Fibroblast of skin of right biceps (primary cell): ENCODE results near the gene PARG.
A peak's percentile ranks its signal among the peaks of the same experiment; 100 is the strongest.
"Not testable (repeated sequence)": the region's sequence is repeated elsewhere in the genome, so short reads cannot be mapped to it uniquely, and the experiment has no call there.

Experiments
- DNase-seq: peaks from one replicate; pipeline ENCODE4 v3.0.0-alpha.2; 2013

The PARG gene

DNA sequence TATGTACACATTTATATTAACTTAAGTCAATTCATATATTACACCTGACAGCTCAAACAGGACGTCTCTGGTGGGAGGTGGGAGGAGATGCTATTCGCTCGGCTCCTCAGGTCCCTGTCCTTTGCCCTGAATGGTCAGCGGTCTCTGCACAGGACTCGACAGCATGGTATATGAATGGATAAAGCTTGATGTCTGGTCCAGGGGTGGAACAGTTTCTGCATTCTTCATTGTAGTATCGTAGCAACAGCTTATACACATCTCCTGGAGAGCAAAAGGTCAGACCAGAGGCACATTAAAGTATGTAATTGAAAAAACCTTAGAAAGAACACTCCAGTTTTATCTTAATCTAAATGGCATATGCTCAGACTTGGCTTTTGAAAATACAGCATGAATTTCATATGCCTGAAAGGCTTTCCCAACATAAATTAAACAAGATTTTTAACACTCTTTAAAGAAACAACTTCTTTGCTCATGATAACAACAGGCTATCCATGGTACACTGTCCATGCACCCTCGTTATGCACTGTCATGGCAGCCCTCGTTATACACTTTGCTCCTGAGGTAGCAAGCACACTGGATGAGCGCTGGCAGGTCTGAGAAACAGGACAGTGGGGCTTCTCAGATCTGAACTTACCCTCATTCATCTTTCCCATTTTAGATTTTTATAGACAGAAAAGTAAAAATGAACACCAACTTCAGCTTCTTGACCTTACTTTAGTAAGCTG, 122.4 kb downstream of the PARG start:
- DNase-seq = no peak

DNA sequence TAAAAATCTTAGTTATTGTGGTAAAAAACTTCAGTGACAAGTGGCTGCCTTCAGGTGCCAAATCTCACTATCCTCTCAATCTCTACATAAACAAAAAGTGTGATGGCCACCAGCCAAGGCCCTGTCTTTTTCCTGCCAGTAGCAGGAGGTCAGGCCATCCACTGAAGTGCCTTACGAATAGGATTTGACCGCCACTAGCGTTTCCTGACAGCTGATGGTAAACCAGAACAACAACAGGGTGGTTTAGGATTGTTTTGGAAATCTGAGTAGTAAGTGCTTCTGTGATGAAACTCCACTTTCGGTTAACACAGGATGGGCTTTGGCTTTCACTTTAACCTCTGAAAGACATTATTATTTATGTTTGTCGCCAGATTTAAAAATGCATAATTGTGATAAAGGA, 124.0 kb downstream of the PARG start:
- no peak for DNase-seq

DNA sequence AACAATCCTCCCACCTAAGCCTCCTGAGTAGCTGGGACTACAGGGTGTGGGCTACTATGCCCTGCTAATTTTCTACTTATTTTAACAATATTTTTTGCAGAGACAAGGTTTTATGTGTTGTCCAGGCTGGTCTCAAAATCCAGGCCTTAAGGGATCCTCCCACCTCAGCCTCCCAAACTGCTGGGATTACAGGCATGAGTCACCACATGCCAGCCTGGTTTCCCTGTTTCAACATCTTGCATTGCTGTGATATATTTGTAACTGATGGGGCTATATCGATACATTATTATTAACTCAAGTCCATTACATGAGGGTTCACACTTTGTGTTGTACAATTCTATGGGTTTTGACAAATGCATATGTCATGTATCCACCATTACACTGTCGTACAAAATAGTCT, 137.8 kb downstream of the PARG start:
- no peak for DNase-seq

DNA sequence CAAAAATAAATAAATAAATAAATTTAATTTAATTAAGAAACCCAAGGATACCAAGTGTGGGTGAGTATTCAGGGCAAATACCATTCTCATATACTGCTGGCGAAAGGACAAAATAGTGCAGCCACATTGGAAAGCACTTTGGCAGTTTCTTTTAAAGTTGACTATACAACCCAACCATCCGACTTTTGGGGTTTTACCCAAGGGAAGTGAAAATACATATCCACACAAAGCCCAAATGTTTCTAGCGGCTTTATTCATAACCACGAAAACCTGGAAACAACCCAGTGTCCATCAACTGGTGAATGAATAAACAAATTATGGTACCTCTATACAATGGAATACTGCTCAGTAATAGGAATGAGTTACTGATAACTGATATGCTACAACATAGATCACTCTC, 143.6 kb downstream of the PARG start:
- DNase-seq = no peak

DNA sequence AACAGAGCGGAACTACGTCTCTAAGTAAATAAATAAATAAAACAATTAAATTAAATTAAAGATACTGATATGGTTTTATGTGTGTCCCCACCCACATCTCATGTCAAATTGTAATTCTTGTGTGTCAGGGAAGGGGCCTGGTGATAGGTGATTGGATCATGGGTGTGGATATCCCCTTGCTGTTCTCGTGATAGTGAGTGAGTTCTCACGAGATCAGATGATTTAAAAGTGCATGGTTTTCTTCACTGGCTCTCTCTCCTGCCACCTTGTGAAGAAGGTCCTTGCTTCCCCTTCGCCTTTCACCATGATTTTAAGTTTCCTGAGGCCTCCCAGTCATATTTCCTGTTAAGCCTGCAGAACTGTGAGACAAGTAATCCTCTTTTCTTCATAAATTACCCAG, 150.7 kb downstream of the PARG start:
- DNase-seq = no peak

DNA sequence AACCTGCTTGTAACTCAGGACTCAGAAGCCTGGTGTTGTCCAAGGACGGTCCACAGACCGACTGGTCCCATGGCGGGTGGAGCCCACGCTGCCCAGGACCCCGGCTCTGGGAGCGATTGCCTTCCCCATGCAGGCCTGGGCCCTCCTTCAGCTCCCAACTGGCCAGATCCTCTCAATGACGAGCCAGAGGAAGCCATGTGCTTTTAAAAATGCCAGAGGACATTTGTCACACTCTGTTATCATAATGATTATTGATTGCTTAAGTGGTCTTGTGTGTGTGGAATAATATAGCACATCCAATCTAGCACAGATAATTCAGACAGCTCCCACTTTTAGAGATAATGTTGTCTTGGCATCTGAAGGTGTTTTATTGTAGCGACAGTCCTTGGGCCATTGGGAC, 157.1 kb downstream of the PARG start:
- DNase-seq = no peak

DNA sequence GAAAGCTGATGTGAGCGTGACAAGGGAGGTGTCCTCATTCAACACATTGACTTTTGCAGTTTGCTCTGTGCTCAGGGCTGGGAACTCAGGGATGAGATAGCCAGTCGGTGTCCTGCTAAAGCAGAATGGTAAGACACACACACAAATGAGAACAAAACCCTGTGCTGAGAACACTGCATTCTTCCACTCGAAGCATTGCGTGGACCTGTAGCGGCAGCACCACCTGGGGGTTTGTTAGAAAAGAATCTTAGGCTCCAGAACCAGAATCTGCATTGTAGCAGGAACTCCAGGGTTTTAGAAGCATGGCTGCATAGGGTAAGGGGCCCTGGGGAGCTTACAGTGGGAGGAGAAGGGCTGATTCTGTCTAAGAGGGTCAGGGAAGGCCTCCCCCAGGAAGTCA, 158.2 kb downstream of the PARG start:
- no peak for DNase-seq

DNA sequence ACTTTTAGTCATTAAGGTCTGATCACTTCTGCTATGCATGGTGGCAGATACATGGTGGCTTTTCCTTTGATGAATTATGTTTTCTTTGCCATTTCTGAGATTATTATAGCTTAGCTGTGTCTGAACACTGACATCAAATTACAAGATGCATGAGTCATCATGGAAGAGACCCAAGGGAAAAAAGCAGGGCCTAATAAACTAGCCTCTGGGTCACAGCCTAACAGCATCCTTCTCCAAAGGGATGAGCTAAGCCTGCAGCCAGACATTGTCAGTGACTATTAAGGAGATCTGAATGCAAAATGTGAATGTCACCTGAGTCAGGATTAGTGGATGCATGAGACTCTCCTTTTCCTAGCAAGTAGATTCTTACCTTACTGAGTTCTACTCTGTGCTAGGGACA, 160.6 kb downstream of the PARG start:
- DNase-seq = peak; percentile 3

DNA sequence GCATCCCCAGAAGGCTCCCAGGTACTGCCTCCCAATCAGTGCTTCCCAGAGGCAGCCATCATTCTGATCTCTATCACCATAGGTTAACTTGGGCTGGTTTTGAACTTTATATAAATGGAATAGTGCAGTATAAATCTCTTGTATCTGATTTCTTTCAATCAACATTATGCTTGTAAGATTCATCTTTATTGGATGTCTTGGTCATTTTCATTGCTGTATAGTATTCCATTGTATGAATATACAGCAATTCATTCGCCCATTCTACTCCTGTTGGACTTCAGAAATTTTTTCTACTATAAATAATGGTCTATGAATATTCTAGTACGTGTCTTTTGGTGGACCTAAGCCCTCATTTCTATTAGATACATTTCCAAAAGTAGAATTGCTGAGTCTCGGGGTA, 163.6 kb downstream of the PARG start:
- no peak for DNase-seq

DNA sequence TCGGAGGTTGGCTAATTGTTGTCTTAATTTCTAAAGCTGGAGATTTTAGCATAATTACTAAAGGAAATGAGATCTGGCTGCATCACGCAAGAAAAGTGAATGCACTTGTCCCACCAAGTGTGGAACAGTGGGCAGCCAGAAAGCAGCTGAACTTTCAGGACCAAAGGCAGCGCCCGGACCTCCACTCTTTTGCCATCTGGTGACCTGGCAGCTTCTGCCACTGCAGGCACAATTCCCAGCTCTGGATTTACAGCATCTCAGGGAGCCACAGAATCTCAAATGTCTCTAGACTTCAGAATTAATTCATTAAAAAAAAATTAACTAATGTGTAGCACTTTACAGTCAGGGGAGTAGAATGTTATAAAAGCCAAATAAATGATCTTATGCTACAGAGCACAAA, 165.0 kb downstream of the PARG start:
- DNase-seq = no peak

DNA sequence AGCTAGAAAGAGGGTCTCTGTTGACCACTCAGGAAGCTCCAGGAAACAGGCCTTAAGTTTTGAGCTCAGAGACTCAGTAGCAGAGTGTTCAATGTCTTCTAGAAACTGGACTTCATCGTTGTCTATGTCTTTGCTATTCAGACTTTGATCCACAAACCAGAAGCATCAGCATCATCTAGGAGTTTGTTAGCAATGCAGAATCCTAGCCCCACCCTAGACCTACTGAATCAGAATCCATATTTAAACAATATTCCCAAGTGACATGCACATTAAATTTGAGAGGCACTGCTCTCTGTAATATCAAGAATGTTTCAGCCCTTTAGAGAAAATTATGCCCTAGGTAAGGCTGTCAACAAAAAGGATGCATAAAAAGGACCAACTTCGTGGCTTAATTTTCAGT, 166.8 kb downstream of the PARG start:
- no peak for DNase-seq

DNA sequence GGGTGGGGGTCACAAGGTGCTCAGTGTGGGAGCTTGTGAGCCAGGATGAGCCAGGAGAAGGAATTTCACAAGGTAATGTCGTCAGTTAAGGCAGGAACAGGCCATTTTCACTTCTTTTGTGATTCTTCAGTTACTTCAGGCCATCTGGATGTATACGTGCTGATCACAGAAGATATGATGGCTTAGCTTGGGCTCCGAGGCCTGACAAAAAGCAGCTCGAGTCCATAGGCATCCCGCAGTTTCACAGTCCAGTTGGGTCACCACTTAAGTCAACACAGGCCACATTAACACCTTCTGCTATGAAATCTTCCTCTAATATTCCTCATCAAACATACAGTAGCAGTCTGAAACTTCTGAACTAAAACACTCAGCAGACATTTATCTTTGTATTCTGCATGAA, 168.9 kb downstream of the PARG start:
- DNase-seq = not testable (repeated sequence)

DNA sequence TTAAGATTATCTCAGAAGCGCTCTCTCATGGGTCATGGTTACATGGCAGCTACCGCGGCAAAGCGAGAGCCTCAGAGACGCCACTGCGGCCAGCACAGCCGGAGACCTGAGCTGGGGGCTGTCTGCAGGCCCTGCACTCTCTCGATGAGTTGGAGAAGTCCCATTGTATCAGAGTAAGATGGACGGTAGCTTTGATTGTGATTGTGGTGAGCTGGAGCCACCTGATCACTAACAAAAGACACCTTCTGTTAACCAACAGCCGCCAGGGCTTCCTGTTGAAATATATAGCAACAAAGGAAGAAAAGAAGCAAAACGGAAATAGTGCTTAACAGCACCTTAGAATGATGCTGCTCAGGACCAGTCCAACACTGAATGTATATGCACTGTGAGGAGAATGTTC, 170.8 kb downstream of the PARG start:
- DNase-seq = not testable (repeated sequence)

DNA sequence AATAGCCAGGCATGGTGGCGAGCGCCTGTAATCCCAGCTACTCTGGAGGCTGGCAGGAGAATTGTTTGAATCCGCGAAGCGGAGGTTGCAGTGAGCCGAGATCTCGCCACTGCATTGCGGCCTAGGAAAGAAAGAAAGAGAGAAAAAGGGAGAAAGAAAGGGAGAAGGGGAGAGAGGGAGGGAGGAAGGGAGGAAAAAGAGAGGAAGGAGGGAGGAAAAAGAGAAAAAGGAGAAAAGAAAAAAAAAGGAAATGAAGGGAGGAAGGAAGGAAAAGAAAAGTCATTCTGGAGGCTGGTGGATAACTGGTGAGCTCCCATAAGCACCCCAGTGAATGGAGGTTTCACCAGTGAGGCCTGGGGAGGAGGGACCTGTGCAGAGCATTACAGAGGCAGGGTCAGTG, 172.1 kb downstream of the PARG start:
- DNase-seq = no peak

DNA sequence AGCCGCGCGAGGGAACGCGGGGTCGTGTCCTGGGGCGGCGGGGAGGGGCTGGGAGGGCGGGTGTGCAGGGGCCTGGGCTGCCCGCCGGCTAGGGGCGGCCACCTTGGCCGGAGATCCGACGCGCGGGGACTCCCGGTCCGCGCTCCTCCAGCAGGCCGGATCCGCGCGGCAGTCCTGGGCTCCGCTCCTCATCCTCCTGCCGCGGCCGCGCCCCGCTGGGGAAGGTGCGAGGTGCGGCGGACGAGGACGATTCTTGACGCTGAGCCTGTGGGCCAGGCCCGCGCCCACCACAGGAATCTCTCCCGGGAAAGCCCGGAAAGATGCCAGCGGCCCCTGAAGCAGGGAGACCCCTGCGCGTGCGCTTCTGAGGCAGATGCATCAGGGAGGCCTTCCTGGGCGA, 173.1 kb downstream of the PARG start:
- DNase-seq = no peak

DNA sequence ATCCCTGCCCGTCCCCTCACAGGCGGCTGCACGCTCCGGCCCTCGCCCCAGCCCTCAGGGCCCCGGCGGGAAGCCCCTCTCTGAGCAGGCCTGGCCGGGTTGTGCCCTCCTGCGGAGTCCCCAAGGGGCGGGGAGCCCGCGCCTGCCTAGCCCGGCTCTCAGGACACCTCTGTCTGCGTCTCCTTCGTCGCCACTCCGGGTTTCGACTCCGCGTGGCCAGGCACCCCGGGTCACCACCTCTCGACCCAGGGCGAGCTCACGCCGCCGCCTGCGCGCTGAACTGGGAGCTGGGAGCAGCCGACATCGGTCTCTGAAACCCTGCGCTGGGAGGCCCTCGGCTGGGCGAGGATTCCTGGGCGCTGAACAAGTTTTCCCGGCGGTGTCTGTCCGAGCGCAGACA, 173.5 kb downstream of the PARG start:
- no peak for DNase-seq
